Measurements from ENCODE around the gene SND1.

GRCh38 chr7:127731431-127732080 lies 79.6 kb downstream of the SND1 start:
- TF ChIP-seq EZH2 (IDR thresholded peaks at IDR 0.05) (no peak), POLR2AphosphoS5 (IDR thresholded peaks at IDR 0.05; ENCODE audit: borderline replicate concordance, low read depth, low read length) (no peak), FOXP2 (optimal IDR thresholded peaks at IDR 0.05; ENCODE audit: control extremely low read depth, extremely low read length, insufficient read depth) (no peak)
